Kidney epithelial cell (primary cell): ENCODE results near the gene PRUNE2. TPM values are rescaled to one million over a fixed set of nuclear protein-coding genes. Genes with fewer than 3 reads are reported as not detected.
A peak's percentile ranks its signal among the peaks of the same experiment; 100 is the strongest.
"Not testable (repeated sequence)": the region's sequence is repeated elsewhere in the genome, so short reads cannot be mapped to it uniquely, and the experiment has no call there.

Experiments used
- DNase-seq: peaks from one replicate; pipeline ENCODE4 v3.0.0-alpha.2; 2010; ENCODE audit warnings: low read depth
- H3K27me3 ChIP-seq: 2 replicates; pipeline ENCODE4 v1.6.0; 2011; ENCODE audit warnings: low read length; ENCODE audit not compliant: control insufficient read depth, insufficient read depth
- H3K36me3 ChIP-seq: 2 replicates; pipeline ENCODE4 v1.5.1; 2011; ENCODE audit warnings: low read length; ENCODE audit not compliant: control insufficient read depth, insufficient read depth
- H3K4me3 ChIP-seq: 2 replicates; pipeline ENCODE4 v1.5.1; 2011; ENCODE audit warnings: low read depth, mild to moderate bottlenecking, control low read depth, low read length
- CTCF ChIP-seq: IDR thresholded peaks from 2 replicates; pipeline ENCODE4 v1.5.1; 2011; ENCODE audit warnings: mild to moderate bottlenecking, moderate library complexity, low read length, control low read depth, inconsistent platforms; ENCODE audit not compliant: insufficient read depth, poor library complexity, severe bottlenecking
- total RNA-seq: library from RNA; depleted of rRNA; stranded (reverse); fragments of >200 nt; gene quantifications from 2 replicates; pipeline ENCODE4 v1.2.3, GENCODE V29; 2015

PRUNE2 gene
- 0.41 and 1.0 TPM in 2 replicates for total RNA-seq

GRCh38 chr9:76905791-76906646 lies at the start of gene PRUNE2:
Gene PRUNE2, minus strand, starts transcription at chr9:76906114. Its CDS starts 151 bp downstream, at chr9:76905963.
- peak; percentile 54 for DNase-seq
- TF ChIP-seq CTCF, result no peak
- Histone ChIP-seq H3K4me3 (peak within 1 kb of the TSS; percentile 1), H3K36me3 (no peaks in the 10 kb centered on the region), H3K27me3 (peaks cover 23% of the 10 kb centered on the region)

DNA sequence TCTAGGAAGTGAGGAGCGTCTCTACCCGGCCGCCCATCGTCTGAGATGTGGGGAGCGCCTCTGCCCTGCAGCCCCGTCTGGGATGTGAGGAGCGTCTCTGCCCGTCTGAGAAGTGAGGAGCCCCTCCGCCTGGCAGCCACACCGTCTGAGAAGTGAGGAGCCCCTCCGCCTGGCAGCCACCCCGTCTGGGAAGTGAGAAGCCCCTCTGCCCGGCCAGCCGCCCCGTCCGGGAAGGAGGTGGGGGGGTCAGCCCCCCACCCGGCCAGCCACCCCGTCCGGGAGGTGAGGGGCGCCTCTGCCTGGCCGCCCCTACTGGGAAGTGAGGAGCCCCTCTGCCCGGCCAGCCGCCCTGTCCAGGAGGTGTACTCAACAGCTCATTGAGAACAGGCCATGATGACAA lies 49.5 kb upstream of the PRUNE2 start:
- DNase-seq, H3K27me3 ChIP-seq, H3K36me3 ChIP-seq, H3K4me3 ChIP-seq: not testable (repeated sequence)

DNA sequence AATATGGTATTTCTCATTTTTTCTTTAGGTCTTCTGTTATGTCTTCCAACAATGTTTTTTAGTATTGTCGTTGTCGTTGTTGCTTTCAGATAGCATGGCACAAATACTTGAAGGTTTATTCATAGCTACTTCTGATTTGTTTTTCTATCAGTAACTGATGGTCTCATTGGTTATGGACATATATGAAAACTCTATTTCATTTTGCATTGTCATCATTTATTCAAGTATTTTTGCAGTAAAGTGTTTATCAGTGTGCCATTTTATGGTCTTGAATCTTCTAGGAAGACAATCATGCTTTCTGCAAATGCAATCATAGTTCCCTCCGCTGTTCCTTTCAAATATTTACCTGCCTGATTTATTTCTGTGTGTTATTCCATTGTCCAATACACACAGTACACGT lies 44.0 kb upstream of the PRUNE2 start:
- no peaks in the 10 kb centered on the region for H3K36me3 ChIP-seq
- DNase-seq, result no peak
- no peaks in the 10 kb centered on the region for H3K27me3 ChIP-seq
- no peak for TF ChIP-seq CTCF
- H3K4me3 ChIP-seq, result no peak overlapping the region

GRCh38 chr9:76944011-76944410 lies 38.1 kb upstream of the PRUNE2 start:
- DNase-seq, result no peak
- no peaks in the 10 kb centered on the region for H3K36me3 ChIP-seq
- no peaks in the 10 kb centered on the region for H3K27me3 ChIP-seq
- no peak for TF ChIP-seq CTCF
- no peak overlapping the region for H3K4me3 ChIP-seq

GRCh38 chr9:76943054-76943453 lies 37.1 kb upstream of the PRUNE2 start:
- Histone ChIP-seq H3K27me3 (no peaks in the 10 kb centered on the region), H3K36me3 (no peaks in the 10 kb centered on the region), H3K4me3 (no peak overlapping the region)
- no peak for DNase-seq
- TF ChIP-seq CTCF, result no peak

DNA sequence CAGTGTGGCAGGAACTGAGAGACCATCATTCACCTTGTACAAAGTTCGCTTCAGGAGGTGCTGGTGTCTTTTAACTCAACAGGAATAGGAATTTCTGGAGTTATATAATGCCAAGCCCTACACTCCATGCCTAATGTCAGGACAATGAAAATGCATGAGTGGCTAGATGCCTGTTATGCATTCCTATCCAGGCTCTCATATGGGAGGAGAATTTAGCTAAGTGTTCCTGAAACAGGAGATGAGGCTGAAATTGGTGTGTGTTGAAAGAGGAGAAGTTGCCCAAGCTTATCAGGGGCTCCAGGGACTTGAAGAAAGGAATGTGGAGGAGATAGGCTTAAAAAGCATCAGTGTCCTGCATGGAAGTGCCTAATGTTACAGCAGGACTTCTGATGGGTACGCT lies 26.8 kb upstream of the PRUNE2 start:
- no peak for TF ChIP-seq CTCF
- DNase-seq, result no peak
- Histone ChIP-seq H3K27me3 (no peaks in the 10 kb centered on the region), H3K4me3 (no peak overlapping the region), H3K36me3 (no peaks in the 10 kb centered on the region)
